Ishikawa (cell line): ENCODE data around the gene CACNA1C.

Experiments used
- CEBPB ChIP-seq: IDR thresholded peaks from 2 replicates; pipeline ENCODE4 v1.6.1; 2012
- CREB1 ChIP-seq: IDR thresholded peaks from 2 replicates; pipeline ENCODE4 v1.6.1; 2012; ENCODE audit warnings: low read depth
- EGR1 ChIP-seq: IDR thresholded peaks from 2 replicates; pipeline ENCODE4 v1.6.1; 2012
- EP300 ChIP-seq: IDR thresholded peaks from 2 replicates; pipeline ENCODE4 v1.6.1; 2012; ENCODE audit warnings: borderline replicate concordance
- FOXM1 ChIP-seq: IDR thresholded peaks from 2 replicates; pipeline ENCODE4 v1.6.1; 2012; ENCODE audit warnings: low read depth, borderline replicate concordance
- NFIC ChIP-seq: IDR thresholded peaks from 2 replicates; pipeline ENCODE4 v1.6.1; 2012
- RAD21 ChIP-seq: IDR thresholded peaks from 2 replicates; pipeline ENCODE4 v1.6.1; 2012; ENCODE audit warnings: low read depth
- TAF1 ChIP-seq: IDR thresholded peaks from 2 replicates; pipeline ENCODE4 v1.6.1; 2012; ENCODE audit warnings: low read depth, mild to moderate bottlenecking
- TCF12 ChIP-seq: IDR thresholded peaks from 2 replicates; pipeline ENCODE4 v1.6.1; 2012; ENCODE audit warnings: low read depth
- TEAD4 ChIP-seq: IDR thresholded peaks from 2 replicates; pipeline ENCODE4 v1.6.1; 2012
- YY1 ChIP-seq: IDR thresholded peaks from 2 replicates; pipeline ENCODE4 v1.6.1; 2012; ENCODE audit warnings: low read depth
- ZBTB7A ChIP-seq: IDR thresholded peaks from 2 replicates; pipeline ENCODE4 v1.6.1; 2012; ENCODE audit warnings: low read depth
- TF ChIP-seq, protein P1 (sequence below): IDR thresholded peaks from 2 replicates; pipeline ENCODE4 v1.6.1; 2012; ENCODE audit warnings: low read depth, mild to moderate bottlenecking
- TF ChIP-seq, protein P2 (sequence below): IDR thresholded peaks from 2 replicates; pipeline ENCODE4 v1.6.1; 2012
- TF ChIP-seq, protein P3 (sequence below): IDR thresholded peaks from 2 replicates; pipeline ENCODE4 v1.6.1; 2012

The CACNA1C gene

DNA sequence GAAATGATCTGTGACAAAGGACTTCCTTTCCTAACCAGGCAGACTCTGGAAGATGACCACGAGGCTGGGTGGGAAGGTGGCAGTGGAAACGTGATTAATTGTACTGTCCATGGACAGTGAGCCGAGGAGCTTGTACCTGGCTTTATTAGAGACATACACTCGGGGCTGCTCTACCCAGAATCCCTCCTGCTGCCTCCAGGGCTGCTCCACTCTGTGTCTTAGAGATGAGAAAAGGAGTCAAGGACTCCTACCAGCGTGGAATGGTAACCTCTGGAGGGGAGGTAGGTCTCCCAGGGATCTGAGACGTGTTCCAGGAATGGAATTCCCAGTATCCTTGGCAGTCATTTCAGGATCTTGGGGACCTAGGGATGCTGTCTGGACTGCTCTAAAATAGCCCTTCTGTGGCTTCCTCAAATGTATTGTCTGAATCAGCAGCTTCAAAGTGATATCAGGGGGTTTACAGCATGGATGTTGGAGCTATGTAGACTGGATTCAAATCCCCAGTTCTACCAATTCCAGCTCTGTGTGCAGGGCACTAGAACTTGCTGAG is 237.8 kb downstream of the CACNA1C start:
- TF ChIP-seq TCF12: no peak
- TF ChIP-seq, protein P1, sequence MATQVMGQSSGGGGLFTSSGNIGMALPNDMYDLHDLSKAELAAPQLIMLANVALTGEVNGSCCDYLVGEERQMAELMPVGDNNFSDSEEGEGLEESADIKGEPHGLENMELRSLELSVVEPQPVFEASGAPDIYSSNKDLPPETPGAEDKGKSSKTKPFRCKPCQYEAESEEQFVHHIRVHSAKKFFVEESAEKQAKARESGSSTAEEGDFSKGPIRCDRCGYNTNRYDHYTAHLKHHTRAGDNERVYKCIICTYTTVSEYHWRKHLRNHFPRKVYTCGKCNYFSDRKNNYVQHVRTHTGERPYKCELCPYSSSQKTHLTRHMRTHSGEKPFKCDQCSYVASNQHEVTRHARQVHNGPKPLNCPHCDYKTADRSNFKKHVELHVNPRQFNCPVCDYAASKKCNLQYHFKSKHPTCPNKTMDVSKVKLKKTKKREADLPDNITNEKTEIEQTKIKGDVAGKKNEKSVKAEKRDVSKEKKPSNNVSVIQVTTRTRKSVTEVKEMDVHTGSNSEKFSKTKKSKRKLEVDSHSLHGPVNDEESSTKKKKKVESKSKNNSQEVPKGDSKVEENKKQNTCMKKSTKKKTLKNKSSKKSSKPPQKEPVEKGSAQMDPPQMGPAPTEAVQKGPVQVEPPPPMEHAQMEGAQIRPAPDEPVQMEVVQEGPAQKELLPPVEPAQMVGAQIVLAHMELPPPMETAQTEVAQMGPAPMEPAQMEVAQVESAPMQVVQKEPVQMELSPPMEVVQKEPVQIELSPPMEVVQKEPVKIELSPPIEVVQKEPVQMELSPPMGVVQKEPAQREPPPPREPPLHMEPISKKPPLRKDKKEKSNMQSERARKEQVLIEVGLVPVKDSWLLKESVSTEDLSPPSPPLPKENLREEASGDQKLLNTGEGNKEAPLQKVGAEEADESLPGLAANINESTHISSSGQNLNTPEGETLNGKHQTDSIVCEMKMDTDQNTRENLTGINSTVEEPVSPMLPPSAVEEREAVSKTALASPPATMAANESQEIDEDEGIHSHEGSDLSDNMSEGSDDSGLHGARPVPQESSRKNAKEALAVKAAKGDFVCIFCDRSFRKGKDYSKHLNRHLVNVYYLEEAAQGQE: no peak

DNA sequence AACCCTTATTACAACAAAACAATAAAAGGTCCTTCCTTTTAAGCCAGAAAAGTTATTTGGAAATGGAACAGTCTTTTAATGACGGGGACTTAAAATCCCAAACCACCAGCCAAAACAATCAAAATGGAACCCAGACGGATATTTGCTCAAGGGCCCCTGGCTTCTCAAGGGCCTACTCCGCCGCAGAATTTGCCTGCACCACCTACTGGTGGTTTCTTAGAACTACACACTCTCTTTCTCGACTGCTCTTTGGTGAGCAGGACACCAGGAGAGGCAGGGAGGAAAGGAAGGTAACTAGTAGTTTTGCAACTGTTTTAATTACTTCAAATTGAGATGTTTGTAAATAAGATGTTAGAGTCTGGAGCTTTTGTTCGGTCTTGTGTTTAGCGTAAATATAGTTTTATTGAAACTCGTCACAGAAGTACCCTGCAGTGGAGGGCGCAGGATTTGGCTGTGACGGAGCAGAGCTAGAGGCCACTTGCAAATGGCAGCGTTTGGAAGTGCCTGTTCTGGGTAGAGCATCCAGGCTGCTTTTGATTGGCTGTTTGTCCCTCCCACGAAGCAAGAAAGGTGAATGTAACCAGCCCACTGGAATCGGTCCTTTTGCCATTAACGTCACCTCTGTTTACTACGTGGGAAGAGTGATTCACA is 238.5 kb downstream of the CACNA1C start:
- TF ChIP-seq RAD21: peak; percentile 54
- TF ChIP-seq, protein P2, sequence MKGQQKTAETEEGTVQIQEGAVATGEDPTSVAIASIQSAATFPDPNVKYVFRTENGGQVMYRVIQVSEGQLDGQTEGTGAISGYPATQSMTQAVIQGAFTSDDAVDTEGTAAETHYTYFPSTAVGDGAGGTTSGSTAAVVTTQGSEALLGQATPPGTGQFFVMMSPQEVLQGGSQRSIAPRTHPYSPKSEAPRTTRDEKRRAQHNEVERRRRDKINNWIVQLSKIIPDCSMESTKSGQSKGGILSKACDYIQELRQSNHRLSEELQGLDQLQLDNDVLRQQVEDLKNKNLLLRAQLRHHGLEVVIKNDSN: no peak

DNA sequence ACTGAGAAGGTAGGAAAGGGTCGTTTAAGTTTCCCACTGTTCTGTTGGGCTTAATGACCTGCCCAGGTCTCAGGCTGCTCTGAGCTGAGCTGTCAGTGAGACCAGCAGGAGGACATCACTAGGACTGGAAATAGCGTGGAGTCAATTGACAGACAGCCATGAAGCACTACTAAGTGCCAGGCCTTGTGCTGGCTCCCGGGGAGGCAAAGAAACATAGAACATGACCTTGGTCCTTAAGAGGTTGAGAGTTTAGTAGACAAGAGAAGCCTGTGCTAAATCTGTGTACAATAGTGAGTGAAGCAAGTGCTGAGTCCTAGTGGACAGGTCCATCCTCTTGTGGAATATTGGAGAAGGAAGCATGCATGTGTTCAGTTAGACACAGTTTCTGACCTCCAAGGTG is 239.2 kb downstream of the CACNA1C start:
- TF ChIP-seq TCF12: no peak
- TF ChIP-seq YY1: no peak
- TF ChIP-seq TAF1: no peak
- TF ChIP-seq CREB1: no peak
- TF ChIP-seq EGR1: no peak
- no peak for TF ChIP-seq EP300

DNA sequence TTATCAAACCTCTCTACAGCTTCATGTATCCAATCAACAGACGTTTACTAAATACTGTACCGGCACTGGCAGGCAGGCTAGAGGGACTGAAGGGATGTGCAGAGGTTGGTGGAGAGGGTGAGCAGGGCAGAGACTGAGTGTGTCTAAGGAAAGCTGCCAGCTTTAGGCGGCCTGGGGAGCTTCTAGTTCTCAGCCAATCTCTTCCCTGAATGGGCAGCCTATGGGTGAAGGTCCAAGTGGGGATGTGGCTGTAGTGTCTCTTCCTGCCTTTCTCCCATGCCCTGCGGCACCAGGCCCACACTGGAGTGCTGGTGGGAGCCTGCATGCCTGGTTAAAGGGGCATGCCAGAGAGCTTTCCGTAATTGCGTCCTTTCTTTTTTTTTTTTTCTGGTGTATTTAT is 239.8 kb downstream of the CACNA1C start:
- TF ChIP-seq YY1 (no peak), TEAD4 (no peak), EGR1 (no peak), FOXM1 (no peak), CEBPB (no peak), CREB1 (no peak), TCF12 (no peak), TAF1 (no peak), NFIC (no peak), EP300 (no peak), ZBTB7A (no peak), RAD21 (no peak)
- TF ChIP-seq, protein P3, sequence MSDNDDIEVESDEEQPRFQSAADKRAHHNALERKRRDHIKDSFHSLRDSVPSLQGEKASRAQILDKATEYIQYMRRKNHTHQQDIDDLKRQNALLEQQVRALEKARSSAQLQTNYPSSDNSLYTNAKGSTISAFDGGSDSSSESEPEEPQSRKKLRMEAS: no peak
- TF ChIP-seq, protein P2: no peak
- TF ChIP-seq, protein P1: no peak

DNA sequence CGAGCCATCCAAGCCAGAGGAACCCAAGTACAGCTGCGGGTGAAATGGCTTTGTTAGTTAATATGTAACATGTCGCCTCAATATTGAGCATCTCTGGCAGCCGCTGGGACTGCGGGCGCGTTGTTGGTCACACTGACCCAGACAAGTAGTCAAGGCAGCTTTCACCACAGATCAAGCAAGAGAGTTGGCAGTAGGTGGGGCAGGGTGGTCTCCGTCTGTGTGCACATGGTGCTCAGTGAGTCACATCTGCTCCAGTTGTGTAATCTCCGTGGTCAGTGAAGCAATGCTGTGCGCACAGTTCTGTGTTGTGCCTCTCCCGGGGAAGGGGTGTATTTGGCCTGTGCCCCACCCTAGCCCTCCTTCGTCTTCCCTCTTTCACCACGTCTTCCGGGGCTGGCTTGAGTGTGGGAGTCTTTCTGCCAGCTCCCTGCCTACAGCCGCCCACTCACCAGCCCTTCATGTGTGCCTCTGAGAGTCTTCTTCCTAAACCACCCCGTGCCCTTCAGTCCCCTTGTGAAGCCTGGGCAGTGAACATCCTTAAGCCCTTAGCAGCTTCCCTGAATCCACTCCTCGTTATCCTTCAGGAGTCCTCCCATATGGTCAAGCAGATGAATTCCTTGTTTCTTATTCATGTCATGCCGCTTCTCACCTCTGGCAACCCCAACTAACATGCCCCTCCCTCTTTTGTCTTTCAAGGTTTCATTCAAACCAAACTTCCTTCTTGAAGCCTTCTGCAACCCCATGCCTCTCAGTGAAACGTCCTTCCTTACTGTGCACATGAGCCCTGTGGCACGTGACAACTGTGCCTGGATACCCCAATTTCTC is 242.1 kb downstream of the CACNA1C start:
- no peak for TF ChIP-seq EGR1
- TF ChIP-seq, protein P3: no peak
- TF ChIP-seq ZBTB7A: no peak
- no peak for TF ChIP-seq TAF1
- no peak for TF ChIP-seq RAD21
- no peak for TF ChIP-seq CREB1
- no peak for TF ChIP-seq EP300
- TF ChIP-seq, protein P2: no peak
- TF ChIP-seq TCF12: no peak
- no peak for TF ChIP-seq YY1
- TF ChIP-seq TEAD4: no peak
- TF ChIP-seq, protein P1: no peak
- TF ChIP-seq NFIC: no peak
- no peak for TF ChIP-seq CEBPB
